Liver (tissue), 9 donors: ENCODE results near the gene CFAP61. TPM values are rescaled to one million over a fixed set of nuclear protein-coding genes. Genes with fewer than 3 reads are reported as not detected.

Source experiments
- DNase-seq: peaks from one replicate; pipeline ENCODE4 v3.0.0-alpha.2; 2017; ENCODE audit warnings: low spot score
- H3K27ac ChIP-seq, 2 donors: one replicate each; pipeline ENCODE4 v1.7.0; 2013; ENCODE audit warnings: inconsistent platforms in 2 of 2, low read length in 2 of 2, control low read depth in 1 of 2, low read depth in 1 of 2, mild to moderate bottlenecking in 1 of 2
- H3K27me3 ChIP-seq, 4 donors: one replicate each; pipeline versions ENCODE4 v1.6.1 to v1.7.0; 2013; ENCODE audit warnings: low read length in 3 of 4, inconsistent platforms in 1 of 4, mild to moderate bottlenecking in 1 of 4, moderate library complexity in 1 of 4; ENCODE audit not compliant: control insufficient read depth in 4 of 4, insufficient read depth in 4 of 4
- H3K36me3 ChIP-seq, 4 donors: one replicate each; pipeline versions ENCODE4 v1.6.1 to v1.7.0; 2013; ENCODE audit warnings: low read length in 3 of 4, mild to moderate bottlenecking in 3 of 4, low read depth in 1 of 4, moderate library complexity in 1 of 4; ENCODE audit not compliant: control insufficient read depth in 4 of 4, insufficient read depth in 3 of 4
- H3K4me1 ChIP-seq, 4 donors: one replicate each; pipeline versions ENCODE4 v1.6.1 to v1.7.0; 2013; ENCODE audit warnings: low read length in 3 of 4, mild to moderate bottlenecking in 3 of 4, moderate library complexity in 1 of 4; ENCODE audit not compliant: control insufficient read depth in 4 of 4, insufficient read depth in 4 of 4
- H3K4me3 ChIP-seq, 3 donors: one replicate each; pipeline versions ENCODE4 v1.6.1 to v1.7.0; 2013; ENCODE audit warnings: low read length in 3 of 3, control low read depth in 1 of 3, low read depth in 1 of 3, mild to moderate bottlenecking in 1 of 3
- H3K9ac ChIP-seq, 2 donors: one replicate each; pipeline ENCODE4 v1.7.0; 2013; ENCODE audit warnings: low read length in 2 of 2, mild to moderate bottlenecking in 2 of 2, moderate library complexity in 2 of 2, control low read depth in 1 of 2, low read depth in 1 of 2
- H3K9me3 ChIP-seq, 4 donors: one replicate each; pipeline versions ENCODE4 v1.6.1 to v1.7.0; 2013; ENCODE audit warnings: low read length in 3 of 4; ENCODE audit not compliant: control insufficient read depth in 4 of 4
- CTCF ChIP-seq: fragments of 150-350 bp; IDR thresholded peaks from 2 replicates; pipeline ENCODE4 v1.5.1; 2017; ENCODE audit warnings: improper control_type of control experiment, low read depth, low read length; ENCODE audit not compliant: missing input control
- EGR1 ChIP-seq, 2 donors: IDR thresholded peaks; 2 replicates each; pipeline ENCODE4 v1.6.1; 2016 to 2018; ENCODE audit warnings: antibody characterized with exemption in 2 of 2, low read depth in 2 of 2
- FOXA1 ChIP-seq: IDR thresholded peaks from 2 replicates; pipeline ENCODE4 v1.6.1; 2016; ENCODE audit warnings: antibody characterized with exemption
- FOXA2 ChIP-seq: IDR thresholded peaks from 2 replicates; pipeline ENCODE4 v1.6.1; 2016; ENCODE audit warnings: antibody characterized with exemption
- GABPA ChIP-seq, 2 donors: IDR thresholded peaks in 1 of 2; conservative IDR thresholded peaks in 1 of 2; 2 replicates each; pipeline ENCODE4 v1.6.1; 2016; ENCODE audit warnings: antibody characterized with exemption in 2 of 2, mild to moderate bottlenecking in 1 of 2, moderate library complexity in 1 of 2
- HNF4A ChIP-seq, 2 donors: conservative IDR thresholded peaks; 2 replicates each; pipeline ENCODE4 v1.6.1; 2016; ENCODE audit warnings: antibody characterized with exemption in 2 of 2, mild to moderate bottlenecking in 2 of 2
- HNF4G ChIP-seq: IDR thresholded peaks from 2 replicates; pipeline ENCODE4 v1.6.1; 2016; ENCODE audit warnings: antibody characterized with exemption
- JUND ChIP-seq, 2 donors: IDR thresholded peaks; 2 replicates each; pipeline ENCODE4 v1.6.1; 2016; ENCODE audit warnings: antibody characterized with exemption in 2 of 2
- NR2F2 ChIP-seq: IDR thresholded peaks from 2 replicates; pipeline ENCODE4 v1.6.1; 2016; ENCODE audit warnings: antibody characterized with exemption
- REST ChIP-seq: IDR thresholded peaks from 2 replicates; pipeline ENCODE4 v1.6.1; 2016; ENCODE audit warnings: antibody characterized with exemption, mild to moderate bottlenecking
- RXRA ChIP-seq, 2 donors: IDR thresholded peaks; 2 replicates each; pipeline ENCODE4 v1.6.1; 2017 to 2018; ENCODE audit warnings: antibody characterized with exemption in 2 of 2, mild to moderate bottlenecking in 1 of 2
- YY1 ChIP-seq: IDR thresholded peaks from 2 replicates; pipeline ENCODE4 v1.6.1; 2016; ENCODE audit warnings: antibody characterized with exemption, mild to moderate bottlenecking
- ZBTB33 ChIP-seq: IDR thresholded peaks from 2 replicates; pipeline ENCODE4 v1.6.1; 2016; ENCODE audit warnings: antibody characterized with exemption
- WGBS: extraction: QIAGEN DNeasy Blood & Tissue Kit; methylation state at CpG from one replicate; pipeline ENCODE4 v1.1.7; 2013; 5-methylcytosine and 5-hydroxymethylcytosine counted together
- polyA plus RNA-seq, 2 donors: library from polyadenylated mRNA; stranded (reverse) in 1 of 2; unstranded in 1 of 2; fragments of 200-250 nt in 1 of 2; fragments of >200 nt in 1 of 2; fragmentation: Nextera tagmentation in 1 of 2; extraction: Ambion mirVana in 1 of 2; gene quantifications; one replicate each; pipeline versions ENCODE4 v1.2.1 to v1.2.3, GENCODE V29; 2013 to 2015
- total RNA-seq, 2 donors: library from RNA; depleted of rRNA; stranded (reverse); fragments of >200 nt; gene quantifications; one replicate each; pipeline ENCODE4 v1.2.3, GENCODE V29; 2014
- donor health status: healthy.
- donor health status: healthy.
- donor health status: healthy.
- donor health status: healthy.
- donor health status: healthy.

The CFAP61 gene
- total and polyA plus RNA-seq, 4 donors, result 0.05 TPM; not detected in 3

DNA sequence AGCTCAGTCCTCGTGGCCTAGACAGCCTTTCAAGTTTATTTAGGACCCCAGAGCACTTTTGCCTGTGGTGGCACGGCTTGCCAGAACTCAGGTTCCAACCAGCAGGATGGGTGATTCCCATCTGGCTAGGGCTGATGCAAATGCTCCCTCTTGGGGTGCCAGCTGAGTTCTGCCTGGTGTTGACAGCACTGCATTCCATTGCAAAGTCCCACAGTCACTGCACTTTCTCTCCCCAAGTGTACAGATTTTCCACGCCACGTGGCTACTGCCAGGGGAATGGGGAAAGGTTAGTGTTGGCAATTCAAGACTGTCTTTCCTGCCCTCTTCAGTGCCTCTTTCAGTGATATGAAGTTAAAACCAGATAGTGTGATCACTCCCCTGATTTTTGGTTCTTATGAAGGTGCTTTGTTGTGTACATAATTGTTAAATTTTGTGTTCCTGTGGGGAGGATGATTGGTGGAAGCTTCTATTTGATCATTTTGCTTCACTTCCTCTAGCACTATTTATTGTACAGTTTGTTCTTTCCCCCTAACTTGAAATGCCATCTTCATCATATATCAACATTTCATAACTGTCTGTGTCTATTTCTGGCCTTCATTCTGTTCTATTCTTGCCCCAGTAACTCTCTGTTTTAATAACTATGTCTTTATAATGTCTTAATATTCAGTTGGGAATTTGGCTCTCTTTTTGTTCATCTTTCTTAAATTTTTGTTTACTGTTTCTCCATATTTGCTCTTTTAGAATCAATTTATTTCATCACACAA, 86.2 kb downstream of the CFAP61 start:
- WGBS, result 78% methylated on average over 4 of the region's 4 CpGs
- no peak for DNase-seq
- no peak overlapping the region for H3K9ac ChIP-seq
- TF ChIP-seq FOXA2 (no peak), YY1 (no peak), CTCF (no peak), NR2F2 (no peak), FOXA1 (no peak), EGR1 (IDR thresholded peaks at IDR 0.05; ENCODE audit: low read depth in 2 of 2) (no peak), RXRA (IDR thresholded peaks at IDR 0.05) (no peak), REST (no peak), HNF4A (conservative IDR thresholded peaks at IDR 0.05) (no peak), ZBTB33 (no peak)
- H3K36me3 ChIP-seq, result no peaks in the 10 kb centered on the region
- no peaks in the 10 kb centered on the region for H3K9me3 ChIP-seq
- H3K4me1 ChIP-seq, result no peaks in the 10 kb centered on the region
- H3K27ac ChIP-seq, result no peak overlapping the region
- H3K4me3 ChIP-seq, result no peak overlapping the region
- no peaks in the 10 kb centered on the region for H3K27me3 ChIP-seq

GRCh38 chr20:20139403-20139802, 87.1 kb downstream of the CFAP61 start:
- WGBS, result 78% methylated on average over 5 of the region's 5 CpGs
- Histone ChIP-seq H3K4me3 (no peak overlapping the region), H3K4me1 (no peaks in the 10 kb centered on the region), H3K27ac (no peak overlapping the region), H3K36me3 (no peaks in the 10 kb centered on the region), H3K27me3 (no peaks in the 10 kb centered on the region), H3K9me3 (no peaks in the 10 kb centered on the region), H3K9ac (no peak overlapping the region)
- DNase-seq, result no peak
- no peak for TF ChIP-seq FOXA2
- TF ChIP-seq HNF4G, result no peak
- TF ChIP-seq NR2F2, result no peak
- TF ChIP-seq RXRA (IDR thresholded peaks at IDR 0.05), result no peak
- no peak for TF ChIP-seq HNF4A (conservative IDR thresholded peaks at IDR 0.05)
- no peak for TF ChIP-seq ZBTB33
- no peak for TF ChIP-seq FOXA1
- TF ChIP-seq REST, result no peak
- no peak for TF ChIP-seq EGR1 (IDR thresholded peaks at IDR 0.05; ENCODE audit: low read depth in 2 of 2)
- no peak for TF ChIP-seq YY1
- TF ChIP-seq GABPA (IDR thresholded peaks at IDR 0.05 in 1 of 2, conservative IDR thresholded peaks at IDR 0.05 in 1 of 2), result no peak
- no peak for TF ChIP-seq JUND (IDR thresholded peaks at IDR 0.05)
- no peak for TF ChIP-seq CTCF
